Femur (tissue), 1 donor: ENCODE results near the gene CCDC120.

Experiments
- DNase-seq: peaks from one replicate; pipeline ENCODE4 v3.0.0-alpha.2; 2017

Gene CCDC120

GRCh38 chrX:49106296-49106695, 47.5 kb downstream of the CCDC120 start:
- DNase-seq: no peak

GRCh38 chrX:49106930-49107329, 48.1 kb downstream of the CCDC120 start:
- no peak for DNase-seq

- DNase-seq: no peak
Measured at GRCh38 chrX:49108641-49109040, 49.8 kb downstream of the CCDC120 start.

- DNase-seq: no peak
Measured at GRCh38 chrX:49110417-49110816, 51.6 kb downstream of the CCDC120 start.

- DNase-seq: no peak
Measured at GRCh38 chrX:49111791-49112190, 53.0 kb downstream of the CCDC120 start.

- no peak for DNase-seq
Measured at GRCh38 chrX:49116076-49116475, 57.3 kb downstream of the CCDC120 start.

- DNase-seq: no peak
Measured at GRCh38 chrX:49116716-49117115, 57.9 kb downstream of the CCDC120 start.

GRCh38 chrX:49117581-49117980, 58.8 kb downstream of the CCDC120 start:
- DNase-seq: no peak
